GM06990 (cell line): ENCODE measurements around the gene BACH2.

Experiments used
- DNase-seq: peaks from one replicate; pipeline ENCODE4 v3.0.0-alpha.2; 2011; ENCODE audit not compliant: insufficient read length; ENCODE audit errors: extremely low read depth
- H3K27me3 ChIP-seq: replicated peaks from 2 replicates; pipeline ENCODE4 v1.6.0; 2011; ENCODE audit warnings: low read length; ENCODE audit not compliant: control insufficient read depth, insufficient read depth
- H3K36me3 ChIP-seq: 2 replicates; pipeline ENCODE4 v1.5.1; 2011; ENCODE audit warnings: low read length; ENCODE audit not compliant: control insufficient read depth, insufficient read depth
- H3K4me3 ChIP-seq: replicated peaks from 2 replicates; pipeline ENCODE4 v1.5.1; 2011; ENCODE audit warnings: low read depth, mild to moderate bottlenecking, control low read depth, low read length
- CTCF ChIP-seq: IDR thresholded peaks from 2 replicates; pipeline ENCODE4 v1.5.1; 2011; ENCODE audit warnings: low read length, control low read depth, mild to moderate bottlenecking, inconsistent platforms; ENCODE audit not compliant: insufficient read depth, poor library complexity, severe bottlenecking

Gene BACH2

GRCh38 chr6:90146024-90146423 is 150.6 kb downstream of the BACH2 start:
- no peak for TF ChIP-seq CTCF
- H3K4me3 ChIP-seq, result no peak overlapping the region
- no peaks in the 10 kb centered on the region for H3K36me3 ChIP-seq
- DNase-seq, result no peak
- H3K27me3 ChIP-seq, result no peaks in the 10 kb centered on the region

- DNase-seq, result no peak
- H3K4me3 ChIP-seq, result no peak overlapping the region
- H3K36me3 ChIP-seq, result no peaks in the 10 kb centered on the region
- no peak for TF ChIP-seq CTCF
- no peaks in the 10 kb centered on the region for H3K27me3 ChIP-seq
Measured at GRCh38 chr6:90144928-90145555, 151.6 kb downstream of the BACH2 start.

- Histone ChIP-seq H3K4me3 (no peak overlapping the region), H3K36me3 (no peaks in the 10 kb centered on the region), H3K27me3 (no peaks in the 10 kb centered on the region)
- DNase-seq, result no peak
- no peak for TF ChIP-seq CTCF
Measured at GRCh38 chr6:90144396-90144795, 152.2 kb downstream of the BACH2 start.

- no peak for DNase-seq
- no peaks in the 10 kb centered on the region for H3K27me3 ChIP-seq
- no peaks in the 10 kb centered on the region for H3K36me3 ChIP-seq
- H3K4me3 ChIP-seq, result no peak overlapping the region
- TF ChIP-seq CTCF, result no peak
Measured at GRCh38 chr6:90140683-90141082, 156.0 kb downstream of the BACH2 start.

- no peak for TF ChIP-seq CTCF
- Histone ChIP-seq H3K27me3 (no peaks in the 10 kb centered on the region; the same call in 1 of the 2 replicates), H3K36me3 (no peaks in the 10 kb centered on the region), H3K4me3 (no peak overlapping the region)
- DNase-seq, result no peak
Measured at GRCh38 chr6:90139272-90139817, 157.3 kb downstream of the BACH2 start.
